ENCODE measurements around the gene XYLT1. TPM values are rescaled to one million over a fixed set of nuclear protein-coding genes. Genes with fewer than 3 reads are reported as not detected.

Gene XYLT1
- total and polyA plus RNA-seq, 2 of the 8 experiments (the other 6 are each of a cell fraction or from before 2014, with no cell fraction given): 6.6 to 25.4 TPM

DNA sequence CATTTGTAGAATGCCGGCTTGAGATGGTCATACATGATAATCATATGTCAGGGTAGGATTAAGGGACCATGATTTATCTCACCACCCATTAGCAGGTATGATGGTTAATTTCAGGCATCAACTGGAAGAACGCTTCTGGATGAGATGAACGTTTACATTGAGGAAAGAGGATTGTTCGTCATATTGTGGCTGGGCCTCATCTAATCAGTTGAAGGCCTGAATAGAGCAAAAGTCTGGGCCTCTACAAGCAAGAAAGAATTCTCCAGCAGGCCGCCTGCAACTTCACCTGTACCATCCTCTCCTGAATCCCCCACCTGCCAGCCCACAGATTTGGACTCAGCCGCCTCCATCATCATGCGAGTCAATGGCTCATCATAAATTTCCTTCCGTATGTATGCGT is 30.6 kb upstream of the XYLT1 start:
- Histone ChIP-seq H3K79me1 (ENCODE audit: low read depth, low read length) (no peaks in the 10 kb centered on the region), H3K4me2 (ENCODE audit: insufficient read depth in 1 of 2, low read depth in 2 of 2, low read length in 2 of 2) (no peak overlapping the region), H4K91ac (replicated peaks; ENCODE audit: insufficient read length, low read length) (no peak overlapping the region), H3K36me3 (ENCODE audit: control insufficient read depth in 2 of 4, insufficient read depth in 4 of 4, low read length in 3 of 4) (no peaks in the 10 kb centered on the region), H2BK120ac (replicated peaks; ENCODE audit: low read depth, low read length) (no peak overlapping the region), H2BK15ac (ENCODE audit: low read length) (no peak overlapping the region), H2AK5ac (ENCODE audit: low read depth, low read length) (no peak overlapping the region), H3K9me3 (ENCODE audit: insufficient read depth in 2 of 2, low read depth in 1 of 2, low read length in 1 of 2) (peaks cover 0 to under 1% of the 10 kb centered on the region in 2 experiments; a peak in 1 of 4 replicates), H3K79me2 (ENCODE audit: control insufficient read depth in 1 of 2, insufficient read depth in 2 of 2, low read length in 2 of 2) (no peaks in the 10 kb centered on the region), H3K4me1 (replicated peaks in 1 of 4; ENCODE audit: control insufficient read depth in 3 of 4, insufficient read depth in 4 of 4, low read length in 3 of 4) (peaks cover 0 to 2% (median 0%) of the 10 kb centered on the region in 4 experiments; a peak in 2 of 7 replicates), H3K14ac (ENCODE audit: insufficient read length) (no peak overlapping the region), H4K20me1 (replicated peaks in 1 of 2; ENCODE audit: control insufficient read depth in 1 of 2, insufficient read depth in 2 of 2, low read length in 2 of 2) (no peaks in the 10 kb centered on the region), H3K23me2 (ENCODE audit: low read depth, low read length) (no peaks in the 10 kb centered on the region), H2BK20ac (ENCODE audit: low read length) (no peak overlapping the region), H2BK12ac (ENCODE audit: low read depth, low read length) (no peak overlapping the region), H3K56ac (replicated peaks; ENCODE audit: insufficient read length, low read depth, low read length) (no peak overlapping the region), H3K4ac (replicated peaks; ENCODE audit: insufficient read length, low read depth, low read length) (no peak overlapping the region), H3K27me3 (replicated peaks in 1 of 4; ENCODE audit: control insufficient read depth in 3 of 4, extremely low read depth in 1 of 4, insufficient read depth in 3 of 4, low read length in 3 of 4) (no peaks in the 10 kb centered on the region), H3K23ac (ENCODE audit: insufficient read length) (no peak overlapping the region), H2BK5ac (ENCODE audit: low read depth, low read length) (no peak overlapping the region), H2AFZ (ENCODE audit: low read length) (no peak overlapping the region), H3K9ac (replicated peaks in 1 of 4; ENCODE audit: extremely low read depth in 1 of 4, low read depth in 3 of 4, low read length in 3 of 4) (no peak overlapping the region), H4K5ac (ENCODE audit: insufficient read length, low read depth, low read length) (no peak overlapping the region), H3K27ac (ENCODE audit: low read depth, low read length) (no peak overlapping the region), H3K18ac (ENCODE audit: extremely low read depth, low read length) (no peak overlapping the region), H3K4me3 (ENCODE audit: extremely low read depth in 1 of 4, insufficient read depth in 2 of 4, low read depth in 3 of 4, low read length in 4 of 4) (no peak overlapping the region), H4K8ac (ENCODE audit: extremely low read depth, insufficient read depth, low read length) (no peak overlapping the region)
- DNase-seq (ENCODE audit: low read depth in 1 of 2, low spot score in 2 of 2) (no peak), FAIRE-seq (no peak)
- POLR2A ChIA-PET (ENCODE audit: partially characterized antibody): no interaction called here
- CTCF ChIA-PET (ENCODE audit: partially characterized antibody): no interaction called here
- TF ChIP-seq CEBPB (IDR thresholded peaks at IDR 0.05; ENCODE audit: low read depth, low read length): no peak
- TF ChIP-seq CBX5 (IDR thresholded peaks at IDR 0.05; ENCODE audit: low read depth, low read length): no peak
- TF ChIP-seq SAP30 (IDR thresholded peaks at IDR 0.05; ENCODE audit: insufficient read depth, insufficient replicate concordance, low read length): no peak
- 78% methylated on average over 9 of the region's 9 CpGs; no CpG with 5 or more reads in 1 of the 2 experiments for WGBS, 2 experiments (ENCODE audit: extremely low coverage in 1 of 2, insufficient coverage in 1 of 2, insufficient read length in 1 of 2, insufficient replicate concordance in 2 of 2, low coverage in 1 of 2, low lambda C conversion rate in 2 of 2, missing lambda C conversion rate in 1 of 2)

Data from H1 (cell line).